Tibial artery (tissue), 4 donors: Measurements from ENCODE around the gene FOXP2.

ENCODE experiments used
- DNase-seq, 2 donors: peaks; one replicate each; pipeline ENCODE4 v3.0.0-alpha.2; 2019
- H3K27ac ChIP-seq, 2 donors: fragments of 200-600 bp; sonication (generic) in 1 of 2; 1 replicate in 1 of 2; 2 replicates in 1 of 2; pipeline ENCODE4 v1.5.1; 2018 to 2019; ENCODE audit warnings: mild to moderate bottlenecking in 1 of 2
- H3K27me3 ChIP-seq, 2 donors: fragments of 200-600 bp; sonication (generic) in 1 of 2; one replicate each; pipeline versions ENCODE4 v1.5.1 to v1.6.0; 2016 to 2019
- H3K36me3 ChIP-seq, 3 donors: fragments of 200-600 bp; sonication (generic) in 2 of 3; one replicate each; pipeline ENCODE4 v1.5.1; 2016 to 2019; ENCODE audit warnings: mild to moderate bottlenecking in 2 of 3
- H3K4me1 ChIP-seq, 4 donors: fragments of 200-600 bp; sonication (generic) in 2 of 4; 1 replicate in 3 of 4; 2 replicates in 1 of 4; pipeline ENCODE4 v1.5.1; 2016 to 2019
- H3K4me3 ChIP-seq, 2 donors: fragments of 200-600 bp; sonication (generic) in 1 of 2; 1 replicate in 1 of 2; 2 replicates in 1 of 2; pipeline ENCODE4 v1.5.1; 2018 to 2019; ENCODE audit warnings: mild to moderate bottlenecking in 2 of 2
- H3K9me3 ChIP-seq, 3 donors: fragments of 200-600 bp; sonication (generic) in 1 of 3; one replicate each; pipeline ENCODE4 v1.5.1; 2016 to 2019
- CTCF ChIP-seq, 2 experiments: fragments of 200-600 bp in 1 of 2; fragments of 450-650 bp in 1 of 2; IDR thresholded peaks; one replicate each; pipeline ENCODE4 v1.5.1; 2017 to 2019; ENCODE audit warnings: antibody characterized with exemption in 2 of 2, mild to moderate bottlenecking in 1 of 2, moderate library complexity in 1 of 2
- intact Hi-C: fragments of 100-400 bp; cut with DNase I; formaldehyde crosslinking; loops from one replicate; pipeline ENCODE4 v1.15.0; 2023; ENCODE audit warnings: low total_unique reads

The FOXP2 gene

GRCh38 chr7:114671563-114672123 is 257.0 kb downstream of the FOXP2 start:
- H3K4me1 ChIP-seq, result no peaks in the 10 kb centered on the region
- H3K4me3 ChIP-seq, result no peak overlapping the region

GRCh38 chr7:114678116-114678515 is 263.5 kb downstream of the FOXP2 start:
- Histone ChIP-seq H3K36me3 (no peaks in the 10 kb centered on the region), H3K9me3 (no peaks in the 10 kb centered on the region), H3K27me3 (no peaks in the 10 kb centered on the region), H3K27ac (no peak overlapping the region), H3K4me1 (no peaks in the 10 kb centered on the region), H3K4me3 (no peak overlapping the region)
- TF ChIP-seq CTCF (IDR thresholded peaks at IDR 0.05), result no peak
- intact Hi-C loops, result no loop called here
- no peak for DNase-seq

More at GRCh38 chr7:114671563-114672123, 257.0 kb downstream of the FOXP2 start:
- no peak for TF ChIP-seq CTCF (IDR thresholded peaks at IDR 0.05)
- no peak overlapping the region for H3K27ac ChIP-seq
- H3K27me3 ChIP-seq, result no peaks in the 10 kb centered on the region
- DNase-seq, result no peak
- intact Hi-C loops, result no loop called here
- H3K9me3 ChIP-seq, result no peaks in the 10 kb centered on the region
- H3K36me3 ChIP-seq, result no peaks in the 10 kb centered on the region

- Histone ChIP-seq H3K27ac (no peak overlapping the region), H3K4me1 (no peaks in the 10 kb centered on the region), H3K4me3 (no peak overlapping the region), H3K36me3 (no peaks in the 10 kb centered on the region), H3K27me3 (no peaks in the 10 kb centered on the region), H3K9me3 (no peaks in the 10 kb centered on the region)
- intact Hi-C loops, result no loop called here
- no peak for TF ChIP-seq CTCF (IDR thresholded peaks at IDR 0.05)
- no peak for DNase-seq
These were observed 272.6 kb downstream of the FOXP2 start for GRCh38 chr7:114687238-114687637.

- Histone ChIP-seq H3K36me3 (no peaks in the 10 kb centered on the region), H3K4me1 (no peaks in the 10 kb centered on the region), H3K9me3 (no peaks in the 10 kb centered on the region), H3K4me3 (no peak overlapping the region), H3K27ac (no peak overlapping the region), H3K27me3 (no peaks in the 10 kb centered on the region)
- intact Hi-C loops, result no loop called here
- no peak for DNase-seq
- TF ChIP-seq CTCF (IDR thresholded peaks at IDR 0.05), result no peak
These were observed 273.9 kb downstream of the FOXP2 start for GRCh38 chr7:114688443-114689055.

- Histone ChIP-seq H3K27ac (no peak overlapping the region), H3K4me3 (no peak overlapping the region), H3K36me3 (no peaks in the 10 kb centered on the region), H3K27me3 (no peaks in the 10 kb centered on the region), H3K9me3 (no peaks in the 10 kb centered on the region), H3K4me1 (no peaks in the 10 kb centered on the region)
- intact Hi-C loops, result no loop called here
- DNase-seq, result no peak
- TF ChIP-seq CTCF (IDR thresholded peaks at IDR 0.05), result no peak
These were observed 274.8 kb downstream of the FOXP2 start for GRCh38 chr7:114689406-114689805.
